GM06990 (cell line): Measurements from ENCODE around the gene PPP1R13L.
A peak's percentile ranks its signal among the peaks of the same experiment; 100 is the strongest.
"Not testable (repeated sequence)": the region's sequence is repeated elsewhere in the genome, so short reads cannot be mapped to it uniquely, and the experiment has no call there.

Experiments used
- DNase-seq: peaks from one replicate; pipeline ENCODE4 v3.0.0-alpha.2; 2011; ENCODE audit not compliant: insufficient read length; ENCODE audit errors: extremely low read depth
- H3K27me3 ChIP-seq: replicated peaks from 2 replicates; pipeline ENCODE4 v1.6.0; 2011; ENCODE audit warnings: low read length; ENCODE audit not compliant: control insufficient read depth, insufficient read depth
- H3K36me3 ChIP-seq: 2 replicates; pipeline ENCODE4 v1.5.1; 2011; ENCODE audit warnings: low read length; ENCODE audit not compliant: control insufficient read depth, insufficient read depth
- H3K4me3 ChIP-seq: replicated peaks from 2 replicates; pipeline ENCODE4 v1.5.1; 2011; ENCODE audit warnings: low read depth, mild to moderate bottlenecking, control low read depth, low read length
- TF ChIP-seq, protein P1 (sequence below): IDR thresholded peaks from 2 replicates; pipeline ENCODE4 v1.5.1; 2011; ENCODE audit warnings: low read length, control low read depth, mild to moderate bottlenecking, inconsistent platforms; ENCODE audit not compliant: insufficient read depth, poor library complexity, severe bottlenecking

PPP1R13L gene

GRCh38 chr19:45413497-45413896, 8.6 kb upstream of the PPP1R13L start:
- DNase-seq, result no peak
- H3K27me3 ChIP-seq, result no peaks in the 10 kb centered on the region
- TF ChIP-seq, protein P1, sequence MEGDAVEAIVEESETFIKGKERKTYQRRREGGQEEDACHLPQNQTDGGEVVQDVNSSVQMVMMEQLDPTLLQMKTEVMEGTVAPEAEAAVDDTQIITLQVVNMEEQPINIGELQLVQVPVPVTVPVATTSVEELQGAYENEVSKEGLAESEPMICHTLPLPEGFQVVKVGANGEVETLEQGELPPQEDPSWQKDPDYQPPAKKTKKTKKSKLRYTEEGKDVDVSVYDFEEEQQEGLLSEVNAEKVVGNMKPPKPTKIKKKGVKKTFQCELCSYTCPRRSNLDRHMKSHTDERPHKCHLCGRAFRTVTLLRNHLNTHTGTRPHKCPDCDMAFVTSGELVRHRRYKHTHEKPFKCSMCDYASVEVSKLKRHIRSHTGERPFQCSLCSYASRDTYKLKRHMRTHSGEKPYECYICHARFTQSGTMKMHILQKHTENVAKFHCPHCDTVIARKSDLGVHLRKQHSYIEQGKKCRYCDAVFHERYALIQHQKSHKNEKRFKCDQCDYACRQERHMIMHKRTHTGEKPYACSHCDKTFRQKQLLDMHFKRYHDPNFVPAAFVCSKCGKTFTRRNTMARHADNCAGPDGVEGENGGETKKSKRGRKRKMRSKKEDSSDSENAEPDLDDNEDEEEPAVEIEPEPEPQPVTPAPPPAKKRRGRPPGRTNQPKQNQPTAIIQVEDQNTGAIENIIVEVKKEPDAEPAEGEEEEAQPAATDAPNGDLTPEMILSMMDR, result no peak
- H3K36me3 ChIP-seq, result peaks cover 4% of the 10 kb centered on the region
- H3K4me3 ChIP-seq, result no peak overlapping the region

- H3K36me3 ChIP-seq, H3K27me3 ChIP-seq, H3K4me3 ChIP-seq, DNase-seq: not testable (repeated sequence)
These were observed 5.5 kb upstream of the PPP1R13L start for GRCh38 chr19:45410330-45410729.

- peaks cover 2% of the 10 kb centered on the region for H3K36me3 ChIP-seq
These were observed 4.7 kb upstream of the PPP1R13L start for GRCh38 chr19:45409557-45409920.

GRCh38 chr19:45408830-45409556, 4.1 kb upstream of the PPP1R13L start:
- Histone ChIP-seq H3K27me3 (no peaks in the 10 kb centered on the region), H3K4me3 (no peak overlapping the region), H3K36me3 (peaks cover 2% of the 10 kb centered on the region)
- TF ChIP-seq, protein P1, result no peak
- no peak for DNase-seq

More at GRCh38 chr19:45409557-45409920, 4.7 kb upstream of the PPP1R13L start:
- Histone ChIP-seq H3K4me3 (no peak overlapping the region), H3K27me3 (no peaks in the 10 kb centered on the region)
- DNase-seq, result no peak
- TF ChIP-seq, protein P1, result no peak

- no peaks in the 10 kb centered on the region for H3K27me3 ChIP-seq
- no peak overlapping the region for H3K4me3 ChIP-seq
- TF ChIP-seq, protein P1, result no peak
- no peak for DNase-seq
- H3K36me3 ChIP-seq, result no peaks in the 10 kb centered on the region; the same call in 1 of the 2 replicates
These were observed 3.3 kb upstream of the PPP1R13L start for GRCh38 chr19:45408121-45408520.

- not testable (repeated sequence) for H3K36me3 ChIP-seq, H3K27me3 ChIP-seq, DNase-seq
- peak overlapping the region; percentile 88 for H3K4me3 ChIP-seq
These were observed 2.7 kb upstream of the PPP1R13L start for GRCh38 chr19:45407585-45407984.

DNA sequence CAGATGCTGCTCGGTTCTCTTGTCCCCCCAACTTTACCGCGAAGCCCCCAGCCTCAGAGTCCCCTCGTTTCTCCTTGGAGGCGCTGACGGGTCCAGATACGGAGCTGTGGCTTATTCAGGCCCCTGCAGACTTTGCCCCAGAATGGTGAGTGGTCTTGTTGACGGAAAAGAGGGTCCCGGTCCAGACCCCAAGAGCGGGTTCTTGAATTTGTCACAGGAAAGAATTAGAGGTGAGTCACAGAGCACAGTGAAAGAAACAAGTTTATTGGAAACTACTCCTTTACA, 2.2 kb upstream of the PPP1R13L start:
- no peak for DNase-seq

More for the DNA sequence above, 2.2 kb upstream of the PPP1R13L start:
- no peaks in the 10 kb centered on the region for H3K27me3 ChIP-seq
- H3K4me3 ChIP-seq, result peak overlapping the region; percentile 88
- H3K36me3 ChIP-seq, result no peaks in the 10 kb centered on the region
- TF ChIP-seq, protein P1, result no peak
